ENCODE results near the gene PRICKLE2.

DNA sequence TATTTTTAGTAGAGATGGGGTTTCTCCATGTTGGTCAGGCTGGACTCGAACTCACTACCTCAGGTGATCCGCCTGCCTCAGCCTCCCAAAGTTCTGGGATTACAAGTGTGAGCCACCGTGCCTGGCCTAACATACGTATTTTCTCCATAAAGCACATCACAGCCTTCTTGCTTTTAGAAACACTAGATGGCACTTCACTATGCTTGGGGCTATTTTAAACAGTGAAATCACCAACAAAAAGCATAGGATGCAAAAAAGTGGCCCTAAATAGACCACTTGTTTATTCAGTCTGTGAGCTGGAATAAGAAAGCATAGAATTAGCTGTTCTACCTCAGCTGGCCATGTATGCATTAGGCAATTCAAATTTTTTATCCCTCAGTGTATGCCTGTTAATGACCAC, 46.0 kb downstream of the PRICKLE2 start:
- TF ChIP-seq, protein P1, sequence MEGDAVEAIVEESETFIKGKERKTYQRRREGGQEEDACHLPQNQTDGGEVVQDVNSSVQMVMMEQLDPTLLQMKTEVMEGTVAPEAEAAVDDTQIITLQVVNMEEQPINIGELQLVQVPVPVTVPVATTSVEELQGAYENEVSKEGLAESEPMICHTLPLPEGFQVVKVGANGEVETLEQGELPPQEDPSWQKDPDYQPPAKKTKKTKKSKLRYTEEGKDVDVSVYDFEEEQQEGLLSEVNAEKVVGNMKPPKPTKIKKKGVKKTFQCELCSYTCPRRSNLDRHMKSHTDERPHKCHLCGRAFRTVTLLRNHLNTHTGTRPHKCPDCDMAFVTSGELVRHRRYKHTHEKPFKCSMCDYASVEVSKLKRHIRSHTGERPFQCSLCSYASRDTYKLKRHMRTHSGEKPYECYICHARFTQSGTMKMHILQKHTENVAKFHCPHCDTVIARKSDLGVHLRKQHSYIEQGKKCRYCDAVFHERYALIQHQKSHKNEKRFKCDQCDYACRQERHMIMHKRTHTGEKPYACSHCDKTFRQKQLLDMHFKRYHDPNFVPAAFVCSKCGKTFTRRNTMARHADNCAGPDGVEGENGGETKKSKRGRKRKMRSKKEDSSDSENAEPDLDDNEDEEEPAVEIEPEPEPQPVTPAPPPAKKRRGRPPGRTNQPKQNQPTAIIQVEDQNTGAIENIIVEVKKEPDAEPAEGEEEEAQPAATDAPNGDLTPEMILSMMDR (IDR thresholded peaks at IDR 0.05; ENCODE audit: low read depth, low read length, poor library complexity, severe bottlenecking), result no peak
- no peak for TF ChIP-seq EZH2phosphoT487 (IDR thresholded peaks at IDR 0.05; ENCODE audit: borderline replicate concordance, low read length)

All from DOHH2 (cell line).